Lower leg skin (tissue), 3 donors: ENCODE data around the gene NPAS3.

Source experiments
- CTCF ChIP-seq, 3 donors: fragments of 450-650 bp; IDR thresholded peaks; one replicate each; pipeline ENCODE4 v1.5.1; 2016; ENCODE audit warnings: antibody characterized with exemption in 3 of 3, mild to moderate bottlenecking in 3 of 3, moderate library complexity in 2 of 3
- POLR2A ChIP-seq, 2 donors: fragments of 450-650 bp; IDR thresholded peaks; one replicate each; pipeline ENCODE4 v1.6.1; 2016 to 2017; ENCODE audit warnings: antibody characterized with exemption in 2 of 2, mild to moderate bottlenecking in 1 of 2, moderate library complexity in 1 of 2

GRCh38 chr14:33793398-33794110 is 854.9 kb downstream of the NPAS3 start:
- no peak for TF ChIP-seq CTCF (IDR thresholded peaks at IDR 0.05)
- no peak for TF ChIP-seq POLR2A (IDR thresholded peaks at IDR 0.05)
